SJSA1 (cell line): ENCODE data around the gene CERS1. TPM values are rescaled to one million over a fixed set of nuclear protein-coding genes. Genes with fewer than 3 reads are reported as not detected.
A peak's percentile ranks its signal among the peaks of the same experiment; 100 is the strongest.

ENCODE experiments used
- DNase-seq, 2 experiments: peaks; one replicate each; pipeline ENCODE4 v3.0.0-alpha.2; 2015 to 2020; ENCODE audit warnings: low spot score in 2 of 2, low read depth in 1 of 2
- H3K27ac ChIP-seq: fragments of 250-450 bp; sonication (Bioruptor Pico); 2 replicates; pipeline ENCODE4 v1.5.1; 2020; ENCODE audit warnings: mild to moderate bottlenecking, moderate library complexity
- H3K27me3 ChIP-seq: fragments of 250-450 bp; sonication (Bioruptor Pico); replicated peaks from 2 replicates; pipeline ENCODE4 v1.5.1; 2020; ENCODE audit warnings: mild to moderate bottlenecking, moderate library complexity
- H3K36me3 ChIP-seq: fragments of 250-450 bp; sonication (Bioruptor Pico); 2 replicates; pipeline ENCODE4 v1.5.1; 2020; ENCODE audit warnings: mild to moderate bottlenecking
- H3K4me1 ChIP-seq: fragments of 250-450 bp; sonication (Bioruptor Pico); replicated peaks from 2 replicates; pipeline ENCODE4 v1.6.1; 2021; ENCODE audit warnings: mild to moderate bottlenecking
- H3K4me3 ChIP-seq: fragments of 250-450 bp; sonication (Bioruptor Pico); 2 replicates; pipeline ENCODE4 v1.5.1; 2020; ENCODE audit warnings: mild to moderate bottlenecking
- H3K9me3 ChIP-seq: fragments of 250-450 bp; sonication (Bioruptor Pico); replicated peaks from 2 replicates; pipeline ENCODE4 v1.5.1; 2020; ENCODE audit warnings: mild to moderate bottlenecking
- total RNA-seq: library from RNA; depleted of rRNA; stranded (reverse); fragments of >200 nt; shearing (Covaris generic); gene quantifications from 2 replicates; pipeline ENCODE4 v1.2.3, GENCODE V29; 2014; rRNA removed

CERS1 gene
- not detected in 2 replicates for total RNA-seq

GRCh38 chr19:18895824-18896341, at the start of gene CERS1:
CERS1 (minus strand) TSS chr19:18896158; CDS start chr19:18896072, 86 bp downstream.
- H3K4me1 ChIP-seq: peaks cover 9% of the 10 kb centered on the region
- no peak within 1 kb of the TSS for H3K27ac ChIP-seq
- H3K9me3 ChIP-seq: no peaks in the 10 kb centered on the region
- DNase-seq: no peak
- H3K27me3 ChIP-seq: peaks cover 22% of the 10 kb centered on the region
- peaks cover 16% of the 10 kb centered on the region for H3K36me3 ChIP-seq
- peak within 1 kb of the TSS; percentile 19 for H3K4me3 ChIP-seq

GRCh38 chr19:18945297-18945696, 49.3 kb upstream of the CERS1 start:
- Histone ChIP-seq H3K4me3 (no peak overlapping the region), H3K9me3 (no peaks in the 10 kb centered on the region), H3K36me3 (no peaks in the 10 kb centered on the region), H3K27me3 (no peaks in the 10 kb centered on the region), H3K27ac (no peak overlapping the region), H3K4me1 (peaks cover 3% of the 10 kb centered on the region)
- DNase-seq: no peak

GRCh38 chr19:18943465-18943864, 47.5 kb upstream of the CERS1 start:
- H3K4me1 ChIP-seq: peaks cover 9% of the 10 kb centered on the region
- DNase-seq: no peak
- no peak overlapping the region for H3K27ac ChIP-seq
- peaks cover 7% of the 10 kb centered on the region for H3K36me3 ChIP-seq
- H3K27me3 ChIP-seq: no peaks in the 10 kb centered on the region
- no peaks in the 10 kb centered on the region for H3K9me3 ChIP-seq
- no peak overlapping the region for H3K4me3 ChIP-seq

- Histone ChIP-seq H3K4me1 (peaks cover 9% of the 10 kb centered on the region), H3K9me3 (no peaks in the 10 kb centered on the region), H3K27me3 (no peaks in the 10 kb centered on the region), H3K27ac (no peak overlapping the region), H3K36me3 (peaks cover 11% of the 10 kb centered on the region), H3K4me3 (no peak overlapping the region)
- DNase-seq: no peak
Measured at GRCh38 chr19:18942692-18943091, 46.7 kb upstream of the CERS1 start.

GRCh38 chr19:18941628-18942354, 45.8 kb upstream of the CERS1 start:
- H3K27ac ChIP-seq: no peak overlapping the region
- H3K4me3 ChIP-seq: no peak overlapping the region
- peaks cover 9% of the 10 kb centered on the region for H3K4me1 ChIP-seq
- H3K36me3 ChIP-seq: peaks cover 11% of the 10 kb centered on the region
- no peaks in the 10 kb centered on the region for H3K27me3 ChIP-seq
- H3K9me3 ChIP-seq: no peaks in the 10 kb centered on the region
- no peak for DNase-seq

- Histone ChIP-seq H3K9me3 (no peaks in the 10 kb centered on the region), H3K4me3 (peak within 1 kb of the TSS; percentile 91), H3K27me3 (no peaks in the 10 kb centered on the region), H3K27ac (peak within 1 kb of the TSS; percentile 64), H3K4me1 (peaks cover 9% of the 10 kb centered on the region), H3K36me3 (peaks cover 16% of the 10 kb centered on the region)
- DNase-seq: peak; percentile 26 to 77
Measured at GRCh38 chr19:18940769-18941627, 45.0 kb upstream of the CERS1 start, which contains the start of gene HOMER3. HOMER3 (minus strand) TSS chr19:18941217; CDS start chr19:18938982, 2,235 bp downstream.

- peak; percentile 43 to 62 for DNase-seq
- H3K36me3 ChIP-seq: peaks cover 24% of the 10 kb centered on the region
- H3K9me3 ChIP-seq: no peaks in the 10 kb centered on the region
Measured at GRCh38 chr19:18939922-18940768, 44.2 kb upstream of the CERS1 start.

GRCh38 chr19:18939163-18939562, 43.2 kb upstream of the CERS1 start:
- Histone ChIP-seq H3K27me3 (no peaks in the 10 kb centered on the region), H3K9me3 (no peaks in the 10 kb centered on the region), H3K27ac (no peak overlapping the region), H3K36me3 (peaks cover 28% of the 10 kb centered on the region), H3K4me1 (peaks cover 9% of the 10 kb centered on the region), H3K4me3 (no peak overlapping the region)
- no peak for DNase-seq

More at GRCh38 chr19:18939922-18940768, 44.2 kb upstream of the CERS1 start:
- peak overlapping the region; percentile 91 for H3K4me3 ChIP-seq
- no peaks in the 10 kb centered on the region for H3K27me3 ChIP-seq
- peak overlapping the region; percentile 64 for H3K27ac ChIP-seq
- peaks cover 9% of the 10 kb centered on the region for H3K4me1 ChIP-seq

- H3K27ac ChIP-seq: no peak overlapping the region
- H3K4me3 ChIP-seq: no peak overlapping the region
- peaks cover 60% of the 10 kb centered on the region for H3K36me3 ChIP-seq
- DNase-seq: no peak
- no peaks in the 10 kb centered on the region for H3K27me3 ChIP-seq
- H3K9me3 ChIP-seq: no peaks in the 10 kb centered on the region
- H3K4me1 ChIP-seq: no peaks in the 10 kb centered on the region
Measured at GRCh38 chr19:18933297-18933696, 37.3 kb upstream of the CERS1 start.

GRCh38 chr19:18932216-18932841, 36.4 kb upstream of the CERS1 start:
- peak in 1 of 2 experiments; percentile 67 for DNase-seq
- H3K27ac ChIP-seq: no peak overlapping the region

GRCh38 chr19:18931316-18932162, 35.6 kb upstream of the CERS1 start:
- DNase-seq: peak in 1 of 2 experiments; percentile 43
- peaks cover 72% of the 10 kb centered on the region for H3K36me3 ChIP-seq
- H3K4me3 ChIP-seq: no peak overlapping the region
- H3K27ac ChIP-seq: no peak overlapping the region
- H3K27me3 ChIP-seq: no peaks in the 10 kb centered on the region
- H3K9me3 ChIP-seq: no peaks in the 10 kb centered on the region
- no peaks in the 10 kb centered on the region for H3K4me1 ChIP-seq

More at GRCh38 chr19:18932216-18932841, 36.4 kb upstream of the CERS1 start:
- Histone ChIP-seq H3K4me1 (no peaks in the 10 kb centered on the region), H3K9me3 (no peaks in the 10 kb centered on the region), H3K36me3 (peaks cover 67% of the 10 kb centered on the region), H3K4me3 (no peak overlapping the region), H3K27me3 (no peaks in the 10 kb centered on the region)

- Histone ChIP-seq H3K4me1 (no peaks in the 10 kb centered on the region), H3K4me3 (no peak overlapping the region), H3K27me3 (no peaks in the 10 kb centered on the region), H3K36me3 (peaks cover 77% of the 10 kb centered on the region), H3K9me3 (no peaks in the 10 kb centered on the region), H3K27ac (no peak overlapping the region)
- DNase-seq: no peak
Measured at GRCh38 chr19:18929311-18929710, 33.4 kb upstream of the CERS1 start.
